ENCODE results near the gene DARS1.

- no peak for TF ChIP-seq EZH2 (IDR thresholded peaks at IDR 0.05; ENCODE audit: low read length)
- no peak for TF ChIP-seq CTCF (optimal IDR thresholded peaks at IDR 0.05 in 1 of 3, IDR thresholded peaks at IDR 0.05 in 1 of 3, conservative IDR thresholded peaks at IDR 0.05 in 1 of 3; ENCODE audit: extremely low read depth in 1 of 3, insufficient read depth in 2 of 3, low read length in 3 of 3)
Observed at GRCh38 chr2:135894930-135895329, 90.5 kb downstream of the DARS1 start.

Data from keratinocyte (primary cell).